HG03095 (cell line): Measurements from ENCODE around the gene LRP6.

Experiments used
- ATAC-seq: cut with Tn5 transposase; IDR thresholded peaks from one replicate; pipeline ENCODE4 v1.9.1; 2021; ENCODE audit warnings: moderate library complexity; ENCODE audit not compliant: unreplicated experiment

Gene LRP6

GRCh38 chr12:12083688-12084087 lies 183.2 kb downstream of the LRP6 start:
- no peak for ATAC-seq

DNA sequence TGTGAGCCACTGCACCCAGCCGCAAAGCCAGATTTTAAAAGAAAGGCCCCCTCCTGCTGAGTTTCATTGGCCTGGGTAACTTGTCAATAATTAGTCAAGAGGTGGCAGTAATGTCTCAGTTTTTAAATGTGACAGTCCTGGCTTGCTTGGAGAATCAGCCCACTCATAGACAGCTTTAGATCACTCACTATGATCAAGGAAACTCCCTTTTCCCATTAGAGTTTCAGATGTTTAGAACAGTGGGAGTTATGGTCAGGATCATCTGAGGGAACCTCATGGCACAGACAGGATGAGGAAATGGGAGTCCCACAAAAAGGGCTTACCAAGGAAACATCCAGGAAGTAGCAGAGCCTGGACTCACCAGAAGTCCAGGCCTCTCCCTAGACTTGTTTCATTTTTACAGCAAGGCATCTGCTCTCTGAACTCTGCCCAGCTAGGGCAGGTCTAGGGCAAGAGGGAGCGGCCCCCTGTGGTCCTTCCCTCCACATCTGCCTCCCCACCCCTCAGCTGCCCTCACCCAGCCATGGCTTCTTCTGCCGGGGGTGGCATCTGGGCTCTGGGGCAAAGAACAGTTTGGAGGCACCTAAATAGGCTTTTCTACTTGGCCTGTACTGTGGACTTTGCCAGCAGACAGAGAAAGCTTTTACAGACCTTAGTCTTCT lies 184.9 kb downstream of the LRP6 start:
- ATAC-seq, result no peak

DNA sequence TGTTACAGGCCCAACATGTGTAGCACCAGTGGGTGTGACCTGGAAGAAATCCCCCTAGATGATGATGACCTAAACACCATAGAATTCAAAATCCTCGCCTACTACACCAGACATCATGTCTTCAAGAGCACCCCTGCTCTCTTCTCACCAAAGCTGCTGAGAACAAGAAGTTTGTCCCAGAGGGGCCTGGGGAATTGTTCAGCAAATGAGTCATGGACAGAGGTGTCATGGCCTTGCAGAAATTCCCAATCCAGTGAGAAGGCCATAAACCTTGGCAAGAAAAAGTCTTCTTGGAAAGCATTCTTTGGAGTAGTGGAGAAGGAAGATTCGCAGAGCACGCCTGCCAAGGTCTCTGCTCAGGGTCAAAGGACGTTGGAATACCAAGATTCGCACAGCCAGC lies 187.6 kb downstream of the LRP6 start:
- no peak for ATAC-seq

- ATAC-seq, result no peak
These were observed 194.6 kb downstream of the LRP6 start for GRCh38 chr12:12072064-12072760.

DNA sequence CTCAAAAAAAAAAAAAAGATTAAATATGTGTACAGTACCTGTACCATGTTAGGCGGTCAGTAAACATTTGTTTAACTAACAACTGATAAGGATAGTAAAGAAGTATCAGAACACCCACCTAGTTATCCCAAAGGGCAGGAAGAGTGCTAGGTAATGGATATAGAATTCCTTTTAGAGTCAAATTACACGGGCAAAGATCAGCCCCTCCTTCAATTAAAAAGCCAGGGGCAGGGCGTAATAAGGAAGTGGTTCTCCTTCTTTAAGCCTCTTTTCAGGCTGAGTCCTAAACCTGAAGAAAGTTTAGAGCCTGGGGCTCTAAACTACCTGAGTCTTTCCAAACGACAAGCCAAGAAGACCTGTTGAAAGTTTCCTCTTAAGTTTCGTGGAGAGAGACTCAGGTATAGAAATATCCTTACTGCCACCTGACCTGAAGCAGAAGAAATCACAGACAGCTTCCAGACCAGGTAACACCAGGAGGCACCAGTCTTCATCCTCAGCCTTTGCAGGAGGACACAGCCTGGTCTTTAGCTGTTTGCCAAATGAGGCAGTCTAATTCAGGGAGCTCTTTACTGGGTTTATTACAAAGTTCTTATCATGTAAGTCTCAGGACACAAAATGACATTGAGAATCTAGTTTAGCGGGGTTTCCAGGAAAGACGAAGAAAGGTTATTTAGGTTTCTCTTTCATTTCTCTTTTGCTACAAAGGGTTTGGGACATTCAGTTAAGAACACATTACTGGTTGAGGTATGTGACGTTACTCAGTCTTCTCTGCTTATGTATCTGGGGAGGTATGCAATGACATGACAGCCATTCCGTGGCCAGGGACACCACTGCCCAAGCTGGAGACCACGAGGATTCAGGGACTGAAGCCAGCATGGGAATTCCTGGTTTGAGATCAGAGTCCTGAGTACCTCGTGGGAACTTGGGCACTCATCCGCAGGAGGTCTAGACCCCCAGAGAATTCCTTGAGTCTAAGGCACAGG lies 195.9 kb downstream of the LRP6 start, which contains the start of gene BCL2L14:
Gene BCL2L14 (plus strand): TSS at position 266 of the 983 bp plus-strand sequence. CDS start 8,367 bp downstream, outside the sequence.
- ATAC-seq, result no peak

DNA sequence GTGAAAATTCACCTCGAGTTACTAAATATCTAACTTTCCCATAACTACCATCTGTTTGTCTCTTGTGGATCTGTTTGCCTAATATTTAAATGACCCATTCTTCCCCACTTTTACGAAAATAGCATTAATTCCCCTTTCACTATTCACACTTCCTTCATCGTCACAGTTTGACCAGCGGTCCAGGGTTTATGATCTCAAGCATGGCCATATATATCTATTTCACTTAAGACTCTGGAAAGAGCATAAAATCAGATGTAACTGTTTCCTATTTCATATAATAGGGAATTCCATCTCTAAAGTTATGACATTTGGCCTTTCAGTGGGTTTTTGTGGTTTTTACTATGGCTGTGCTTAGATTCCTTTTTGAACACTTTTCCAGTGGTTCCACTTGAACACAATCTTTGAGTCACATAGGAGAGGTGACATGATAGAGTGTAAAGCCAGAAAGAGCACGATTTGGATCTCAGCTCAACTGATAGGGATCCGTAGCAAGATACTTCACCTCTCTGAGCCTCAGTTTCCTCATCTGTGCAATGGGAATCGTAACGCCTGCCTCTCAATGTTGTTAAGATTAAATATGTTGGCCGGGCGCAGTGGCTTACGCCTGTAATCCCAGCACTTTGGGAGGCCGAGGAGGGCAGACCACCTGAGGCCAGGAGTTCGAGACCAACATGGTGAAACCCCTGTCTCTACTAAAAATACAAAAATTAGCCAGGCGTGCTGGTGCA lies 196.9 kb downstream of the LRP6 start:
- no peak for ATAC-seq

DNA sequence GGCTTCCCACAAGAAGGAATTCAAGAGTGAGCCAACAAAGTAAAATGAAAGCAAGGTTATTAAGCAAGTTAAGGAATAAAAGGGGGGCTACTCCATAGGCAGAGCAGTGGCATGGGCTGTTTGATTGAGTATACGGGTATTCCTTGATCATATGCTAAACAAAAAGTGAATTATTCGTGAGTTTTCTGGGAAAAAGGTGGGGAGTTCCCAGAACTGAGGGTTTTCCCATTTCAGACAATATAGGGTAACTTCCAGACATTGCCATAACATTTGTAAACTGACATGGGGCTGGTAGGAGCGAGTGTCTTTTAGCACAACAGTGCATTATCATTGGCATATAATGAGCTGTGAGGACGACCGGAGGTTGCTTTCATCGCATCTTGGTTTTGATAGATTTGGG lies 198.1 kb downstream of the LRP6 start:
- ATAC-seq, result no peak
